Sigmoid colon (tissue), 4 donors: ENCODE measurements around the gene TECTA.

ENCODE experiments used
- EP300 ChIP-seq, 4 donors: sonication (generic); formaldehyde crosslinking; IDR thresholded peaks; one replicate each; pipeline ENCODE4 v1.6.1; 2017; ENCODE audit warnings: antibody characterized with exemption in 4 of 4
- POLR2A ChIP-seq, 2 donors: fragments of 450-650 bp; IDR thresholded peaks; one replicate each; pipeline ENCODE4 v1.6.1; 2016; ENCODE audit warnings: antibody characterized with exemption in 2 of 2, mild to moderate bottlenecking in 2 of 2, moderate library complexity in 2 of 2
- POLR2AphosphoS5 ChIP-seq, 4 donors: sonication (generic); formaldehyde crosslinking; IDR thresholded peaks; one replicate each; pipeline ENCODE4 v1.6.1; 2017; ENCODE audit warnings: antibody characterized with exemption in 4 of 4
- TF ChIP-seq, protein P1 (sequence below), 4 experiments: fragments of 450-650 bp in 3 of 4; fragments of 200-600 bp in 1 of 4; IDR thresholded peaks; one replicate each; pipeline ENCODE4 v1.5.1; 2016 to 2019; ENCODE audit warnings: antibody characterized with exemption in 4 of 4, mild to moderate bottlenecking in 3 of 4, moderate library complexity in 2 of 4

DNA sequence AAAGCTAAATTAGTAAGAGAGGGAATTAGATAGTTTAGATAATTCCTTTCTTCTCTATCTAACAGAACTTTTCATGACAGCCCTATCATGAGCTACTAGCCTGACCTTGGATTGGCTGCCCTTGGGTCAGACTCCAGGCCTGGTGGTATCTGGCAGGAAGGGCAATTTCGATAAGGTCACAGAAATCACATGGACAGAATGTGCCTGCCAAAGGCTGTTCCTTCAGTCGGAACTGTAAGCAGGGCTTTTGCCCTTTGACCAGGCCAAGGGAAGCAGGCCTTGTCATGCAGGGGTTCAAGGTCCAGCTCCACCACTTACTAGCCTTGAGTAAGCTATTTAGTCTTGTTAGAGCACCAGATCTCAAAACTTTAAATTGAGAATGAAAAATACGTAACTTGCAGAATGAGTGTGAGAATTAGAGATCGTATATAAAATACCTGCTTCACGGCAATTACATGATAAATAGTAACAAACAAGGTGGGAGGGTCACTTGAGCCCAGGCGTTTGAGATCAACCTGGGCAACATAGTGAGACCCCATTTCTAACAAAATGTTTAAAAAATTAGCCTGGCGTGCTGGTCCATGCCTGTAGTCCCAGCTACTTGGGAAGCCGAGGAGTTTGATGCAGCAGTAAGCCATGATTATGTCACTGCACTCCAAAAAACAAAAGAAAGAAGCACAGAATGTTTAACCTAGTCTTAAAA, 130.7 kb downstream of the TECTA start:
- TF ChIP-seq, protein P1, sequence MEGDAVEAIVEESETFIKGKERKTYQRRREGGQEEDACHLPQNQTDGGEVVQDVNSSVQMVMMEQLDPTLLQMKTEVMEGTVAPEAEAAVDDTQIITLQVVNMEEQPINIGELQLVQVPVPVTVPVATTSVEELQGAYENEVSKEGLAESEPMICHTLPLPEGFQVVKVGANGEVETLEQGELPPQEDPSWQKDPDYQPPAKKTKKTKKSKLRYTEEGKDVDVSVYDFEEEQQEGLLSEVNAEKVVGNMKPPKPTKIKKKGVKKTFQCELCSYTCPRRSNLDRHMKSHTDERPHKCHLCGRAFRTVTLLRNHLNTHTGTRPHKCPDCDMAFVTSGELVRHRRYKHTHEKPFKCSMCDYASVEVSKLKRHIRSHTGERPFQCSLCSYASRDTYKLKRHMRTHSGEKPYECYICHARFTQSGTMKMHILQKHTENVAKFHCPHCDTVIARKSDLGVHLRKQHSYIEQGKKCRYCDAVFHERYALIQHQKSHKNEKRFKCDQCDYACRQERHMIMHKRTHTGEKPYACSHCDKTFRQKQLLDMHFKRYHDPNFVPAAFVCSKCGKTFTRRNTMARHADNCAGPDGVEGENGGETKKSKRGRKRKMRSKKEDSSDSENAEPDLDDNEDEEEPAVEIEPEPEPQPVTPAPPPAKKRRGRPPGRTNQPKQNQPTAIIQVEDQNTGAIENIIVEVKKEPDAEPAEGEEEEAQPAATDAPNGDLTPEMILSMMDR (IDR thresholded peaks at IDR 0.05) = no peak
- TF ChIP-seq POLR2A (IDR thresholded peaks at IDR 0.05) = no peak
- TF ChIP-seq EP300 (IDR thresholded peaks at IDR 0.05) = no peak
- TF ChIP-seq POLR2AphosphoS5 (IDR thresholded peaks at IDR 0.05) = no peak
